ENCODE measurements around the gene PIP5K1A. TPM values are rescaled to one million over a fixed set of nuclear protein-coding genes. Genes with fewer than 3 reads are reported as not detected.

Gene PIP5K1A
- total RNA-seq, 4 donors from 2014 or later: 66.8 to 240 (median 92.6) TPM

- intact Hi-C loops (cut with DNase I; ENCODE audit: low total_unique reads): no loop called here
- no peaks in the 10 kb centered on the region for H3K4me1 ChIP-seq
These were observed 15.2 kb downstream of the PIP5K1A start for GRCh38 chr1:151213560-151213959.

GRCh38 chr1:151221616-151222015 lies 23.3 kb downstream of the PIP5K1A start:
- no peaks in the 10 kb centered on the region for H3K27me3 ChIP-seq
- no peaks in the 10 kb centered on the region for H3K9me3 ChIP-seq
- no peaks in the 10 kb centered on the region for H3K4me1 ChIP-seq
- H3K36me3 ChIP-seq: no peaks in the 10 kb centered on the region
- intact Hi-C loops (cut with DNase I; ENCODE audit: low total_unique reads): no loop called here
- TF ChIP-seq CTCF (IDR thresholded peaks at IDR 0.05) (no peak), POLR2A (IDR thresholded peaks at IDR 0.05) (no peak)
- no peak overlapping the region for H3K27ac ChIP-seq
- H3K4me3 ChIP-seq: no peak overlapping the region
- no peak for DNase-seq

More at GRCh38 chr1:151213560-151213959, 15.2 kb downstream of the PIP5K1A start:
- no peak overlapping the region for H3K4me3 ChIP-seq
- H3K27ac ChIP-seq: no peak overlapping the region
- H3K27me3 ChIP-seq: no peaks in the 10 kb centered on the region
- no peaks in the 10 kb centered on the region for H3K9me3 ChIP-seq
- TF ChIP-seq CTCF (IDR thresholded peaks at IDR 0.05): no peak
- TF ChIP-seq POLR2A (IDR thresholded peaks at IDR 0.05): no peak
- no peak for DNase-seq
- no peaks in the 10 kb centered on the region for H3K36me3 ChIP-seq

- Histone ChIP-seq H3K4me3 (no peak overlapping the region), H3K4me1 (no peaks in the 10 kb centered on the region), H3K36me3 (no peaks in the 10 kb centered on the region), H3K9me3 (no peaks in the 10 kb centered on the region), H3K27ac (no peak overlapping the region), H3K27me3 (no peaks in the 10 kb centered on the region)
- no peak for TF ChIP-seq POLR2A (IDR thresholded peaks at IDR 0.05)
- TF ChIP-seq CTCF (IDR thresholded peaks at IDR 0.05): no peak
- intact Hi-C loops (cut with DNase I; ENCODE audit: low total_unique reads): no loop called here
- DNase-seq: no peak
These were observed 23.8 kb downstream of the PIP5K1A start for GRCh38 chr1:151222130-151222529.

- TF ChIP-seq POLR2A (IDR thresholded peaks at IDR 0.05) (no peak), CTCF (IDR thresholded peaks at IDR 0.05) (no peak)
- no peak overlapping the region for H3K27ac ChIP-seq
- intact Hi-C loops (cut with DNase I; ENCODE audit: low total_unique reads): no loop called here
These were observed 36.9 kb downstream of the PIP5K1A start for GRCh38 chr1:151235235-151235634.

GRCh38 chr1:151237678-151238466 lies 39.5 kb downstream of the PIP5K1A start:
- Histone ChIP-seq H3K27me3 (no peaks in the 10 kb centered on the region), H3K27ac (no peak overlapping the region), H3K4me3 (no peak overlapping the region), H3K9me3 (no peaks in the 10 kb centered on the region), H3K4me1 (no peaks in the 10 kb centered on the region), H3K36me3 (no peaks in the 10 kb centered on the region)
- intact Hi-C loops (cut with DNase I; ENCODE audit: low total_unique reads): no loop called here
- DNase-seq: no peak
- no peak for TF ChIP-seq CTCF (IDR thresholded peaks at IDR 0.05)
- no peak for TF ChIP-seq POLR2A (IDR thresholded peaks at IDR 0.05)

More at GRCh38 chr1:151235235-151235634, 36.9 kb downstream of the PIP5K1A start:
- Histone ChIP-seq H3K4me1 (no peaks in the 10 kb centered on the region), H3K27me3 (no peaks in the 10 kb centered on the region), H3K9me3 (no peaks in the 10 kb centered on the region), H3K36me3 (no peaks in the 10 kb centered on the region), H3K4me3 (no peak overlapping the region)
- no peak for DNase-seq

Data from uterus (tissue), 4 donors.